Keratinocyte (primary cell): ENCODE data around the gene ZNF428. TPM values are rescaled to one million over a fixed set of nuclear protein-coding genes. Genes with fewer than 3 reads are reported as not detected.

Source experiments
- DNase-seq: peaks from one replicate; pipeline ENCODE4 v3.0.0-alpha.2; 2011; ENCODE audit warnings: low read depth, missing footprints, low spot score
- FAIRE-seq: peaks from 2 replicates; lab custom pipeline; 2011; peaks lifted over from hg19 to GRCh38; lab: Jason Lieb, UNC
- H2AFZ ChIP-seq: 2 replicates; pipeline ENCODE4 v1.6.0; 2012; ENCODE audit warnings: low read length, control low read depth, inconsistent platforms; ENCODE audit not compliant: control insufficient read depth
- H3K27ac ChIP-seq: 2 replicates; pipeline ENCODE4 v1.5.1; 2011; ENCODE audit warnings: low read length; ENCODE audit not compliant: control insufficient read depth, insufficient read depth
- H3K27me3 ChIP-seq: 3 replicates; pipeline ENCODE4 v1.6.0; 2011; ENCODE audit warnings: low read length; ENCODE audit not compliant: control insufficient read depth, insufficient read depth; ENCODE audit errors: extremely low read depth
- H3K36me3 ChIP-seq, 2 experiments: 2 replicates in 1 of 2; 3 replicates in 1 of 2; pipeline ENCODE4 v1.5.1; 2011; ENCODE audit warnings: low read length in 2 of 2, mild to moderate bottlenecking in 1 of 2; ENCODE audit not compliant: control insufficient read depth in 2 of 2, insufficient read depth in 2 of 2; ENCODE audit errors: extremely low read depth in 1 of 2
- H3K4me1 ChIP-seq: 3 replicates; pipeline ENCODE4 v1.5.1; 2011; ENCODE audit warnings: low read length; ENCODE audit not compliant: control insufficient read depth, insufficient read depth; ENCODE audit errors: extremely low read depth
- H3K4me2 ChIP-seq: 3 replicates; pipeline ENCODE4 v1.6.0; 2011; ENCODE audit warnings: low read depth, low read length; ENCODE audit not compliant: control insufficient read depth, insufficient read depth; ENCODE audit errors: extremely low read depth
- H3K4me3 ChIP-seq, 3 experiments: fragments of 200-600 bp in 1 of 3; sonication (generic) in 1 of 3; 2 replicates in 2 of 3; 3 replicates in 1 of 3; pipeline ENCODE4 v1.5.1; 2011 to 2016; ENCODE audit warnings: low read length in 3 of 3, mild to moderate bottlenecking in 3 of 3, control low read depth in 2 of 3, inconsistent platforms in 1 of 3, low read depth in 1 of 3, mixed read lengths in 1 of 3, mixed run types in 1 of 3, moderate library complexity in 1 of 3; ENCODE audit not compliant: control insufficient read depth in 2 of 3, insufficient read depth in 2 of 3; ENCODE audit errors: extremely low read depth in 1 of 3
- H3K79me2 ChIP-seq: 2 replicates; pipeline ENCODE4 v1.6.0; 2012; ENCODE audit warnings: low read length; ENCODE audit not compliant: control insufficient read depth, insufficient read depth
- H3K9ac ChIP-seq: 3 replicates; pipeline ENCODE4 v1.6.0; 2011; ENCODE audit warnings: low read length; ENCODE audit not compliant: control insufficient read depth, insufficient read depth; ENCODE audit errors: extremely low read depth
- H3K9me1 ChIP-seq: 3 replicates; pipeline ENCODE4 v1.6.0; 2011; ENCODE audit warnings: low read length; ENCODE audit not compliant: control insufficient read depth, insufficient read depth; ENCODE audit errors: extremely low read depth
- H3K9me3 ChIP-seq: 2 replicates; pipeline ENCODE4 v1.5.1; 2012; ENCODE audit warnings: low read depth, low read length; ENCODE audit not compliant: control insufficient read depth
- H4K20me1 ChIP-seq: 3 replicates; pipeline ENCODE4 v1.6.0; 2011; ENCODE audit warnings: low read length; ENCODE audit not compliant: control insufficient read depth, insufficient read depth; ENCODE audit errors: extremely low read depth
- CTCF ChIP-seq, 3 experiments: IDR thresholded peaks in 1 of 3; conservative IDR thresholded peaks in 1 of 3; optimal IDR thresholded peaks in 1 of 3; 2 replicates in 2 of 3; 3 replicates in 1 of 3; pipeline versions ENCODE3 to v1.5.1; 2011; ENCODE audit warnings: low read length in 3 of 3, mild to moderate bottlenecking in 3 of 3, moderate library complexity in 2 of 3, control low read depth in 1 of 3, inconsistent platforms in 1 of 3; ENCODE audit not compliant: insufficient read depth in 2 of 3; ENCODE audit errors: extremely low read depth in 1 of 3
- EZH2 ChIP-seq: IDR thresholded peaks from one replicate; pipeline ENCODE4 v1.6.1; 2012; ENCODE audit warnings: inconsistent platforms, mild to moderate bottlenecking, low read length, moderate library complexity
- dilution Hi-C: fragments of 300-500 bp; cut with MboI; formaldehyde crosslinking; loops from one replicate; pipeline ENCODE4 v1.7.0; 2020; ENCODE audit warnings: low sequenced_read_pairs; ENCODE audit not compliant: extremely low pct_ligation_motif_present
- polyA plus RNA-seq, 5 experiments: library from polyadenylated mRNA; depleted of rRNA in 3 of 5; stranded (reverse) in 3 of 5; stranded (forward) in 1 of 5; unstranded in 1 of 5; fragments of >200 nt; gene quantifications; 1 replicate in 1 of 5; 2 replicates in 3 of 5; 3 replicates in 1 of 5; pipeline versions ENCODE4 v1.2.1 to v1.2.3, GENCODE V29; 2011 to 2012; ENCODE audit warnings: missing spikeins in 2 of 5, low read depth in 1 of 5, low replicate concordance in 1 of 5

ZNF428 gene
- polyA plus RNA-seq, 1 donor (not counting 4 experiments of a cell fraction or from before 2014, with no cell fraction given), result 13.9 TPM

- Histone ChIP-seq H3K4me3 (peak overlapping the region; percentile 38 to 81 (median 75)), H3K27ac (peak overlapping the region; percentile 50), H3K9ac (peak overlapping the region; percentile 73), H3K4me2 (peak overlapping the region; percentile 98), H3K79me2 (peaks cover 31% of the 10 kb centered on the region), H3K9me3 (no peaks in the 10 kb centered on the region), H3K36me3 (peaks cover 22 to 32% of the 10 kb centered on the region in 2 experiments), H3K4me1 (peaks cover 18% of the 10 kb centered on the region), H4K20me1 (peaks cover 8% of the 10 kb centered on the region), H3K27me3 (no peaks in the 10 kb centered on the region), H2AFZ (no peak overlapping the region), H3K9me1 (peaks cover 2% of the 10 kb centered on the region)
- FAIRE-seq, result no peak
- dilution Hi-C loops, result no loop called here
- TF ChIP-seq CTCF (optimal IDR thresholded peaks at IDR 0.05 in 1 of 3, IDR thresholded peaks at IDR 0.05 in 1 of 3, conservative IDR thresholded peaks at IDR 0.05 in 1 of 3; ENCODE audit: extremely low read depth in 1 of 3, insufficient read depth in 2 of 3, low read length in 3 of 3) (no peak), EZH2 (no peak)
- no peak for DNase-seq
Measured at GRCh38 chr19:43667876-43668405, 48.5 kb upstream of the ZNF428 start.

GRCh38 chr19:43667126-43667875 lies 47.9 kb upstream of the ZNF428 start:
- H3K36me3 ChIP-seq, result peaks cover 25 to 38% of the 10 kb centered on the region in 2 experiments
- peaks cover 18% of the 10 kb centered on the region for H3K4me1 ChIP-seq
- H2AFZ ChIP-seq, result no peak overlapping the region
- FAIRE-seq (no peak), DNase-seq (no peak)
- H4K20me1 ChIP-seq, result peaks cover 8% of the 10 kb centered on the region
- TF ChIP-seq EZH2 (no peak), CTCF (optimal IDR thresholded peaks at IDR 0.05 in 1 of 3, IDR thresholded peaks at IDR 0.05 in 1 of 3, conservative IDR thresholded peaks at IDR 0.05 in 1 of 3; ENCODE audit: extremely low read depth in 1 of 3, insufficient read depth in 2 of 3, low read length in 3 of 3) (no peak)
- dilution Hi-C loops, result no loop called here
- H3K9ac ChIP-seq, result peak overlapping the region; percentile 73
- peaks cover 2% of the 10 kb centered on the region for H3K9me1 ChIP-seq
- peak overlapping the region; percentile 50 for H3K27ac ChIP-seq
- H3K4me3 ChIP-seq, result peak overlapping the region in 2 of 3 experiments; percentile 75 to 81
- no peaks in the 10 kb centered on the region for H3K9me3 ChIP-seq
- H3K27me3 ChIP-seq, result no peaks in the 10 kb centered on the region
- H3K4me2 ChIP-seq, result peak overlapping the region; percentile 98
- peaks cover 31% of the 10 kb centered on the region for H3K79me2 ChIP-seq
